CD4-positive, alpha-beta T cell (primary cell): ENCODE measurements around the gene MAGEB18. TPM values are rescaled to one million over a fixed set of nuclear protein-coding genes. Genes with fewer than 3 reads are reported as not detected.

ENCODE experiments used
- ATAC-seq: fragments of 200-7000 bp; cut with Tn5 transposase; one replicate; pipeline ENCODE4 v1.10.0; 2022; ENCODE audit warnings: mild to moderate bottlenecking; ENCODE audit not compliant: poor library complexity
- CTCF ChIA-PET: fragments of 350-600 bp; sonication (Branson Sonifier 250); formaldehyde crosslinking; loops from one replicate; lab custom pipeline; 2021; ENCODE audit warnings: antibody characterized with exemption, inconsistent platforms; lab: Charles Lee
- POLR2A ChIA-PET: fragments of 350-600 bp; sonication (Branson Sonifier 250); formaldehyde crosslinking; loops from one replicate; lab custom pipeline; 2021; ENCODE audit warnings: antibody characterized with exemption, inconsistent platforms; lab: Charles Lee
- DNase-seq, 14 experiments: peaks; one replicate each; pipeline ENCODE4 v3.0.0-alpha.2; 2013 to 2020; ENCODE audit warnings: mixed read lengths in 2 of 14
- H3K27ac ChIP-seq, 2 donors: one replicate each; pipeline versions ENCODE4 v1.5.1 to v1.7.0; 2013; ENCODE audit warnings: low read length in 2 of 2, low read depth in 1 of 2, mild to moderate bottlenecking in 1 of 2
- H3K27me3 ChIP-seq, 2 experiments: 1 replicate in 1 of 2; 2 replicates in 1 of 2; pipeline versions ENCODE4 v1.6.1 to v1.7.0; 2013; ENCODE audit warnings: low read length in 2 of 2, control low read depth in 1 of 2, mild to moderate bottlenecking in 1 of 2, moderate library complexity in 1 of 2; ENCODE audit not compliant: insufficient read depth in 2 of 2, control insufficient read depth in 1 of 2
- H3K36me3 ChIP-seq: one replicate; pipeline ENCODE4 v1.6.1; 2013; ENCODE audit warnings: low read length, control low read depth; ENCODE audit not compliant: insufficient read depth
- H3K4me1 ChIP-seq: one replicate; pipeline ENCODE4 v1.6.1; 2013; ENCODE audit warnings: low read length, control low read depth; ENCODE audit not compliant: insufficient read depth
- H3K4me3 ChIP-seq: one replicate; pipeline ENCODE4 v1.5.1; 2013; ENCODE audit warnings: mild to moderate bottlenecking, low read length, moderate library complexity
- H3K9me3 ChIP-seq, 2 experiments: 1 replicate in 1 of 2; 2 replicates in 1 of 2; pipeline versions ENCODE4 v1.6.1 to v1.7.0; 2013; ENCODE audit warnings: low read length in 2 of 2, mild to moderate bottlenecking in 2 of 2, control low read depth in 1 of 2, moderate library complexity in 1 of 2; ENCODE audit not compliant: control insufficient read depth in 1 of 2, insufficient read depth in 1 of 2
- H3K27ac Mint-ChIP-seq: one replicate; pipeline ENCODE4 v1.8.0; 2020; ENCODE audit warnings: mixed read lengths
- H3K27me3 Mint-ChIP-seq: one replicate; pipeline ENCODE4 v1.8.0; 2021; ENCODE audit warnings: mixed read lengths
- H3K36me3 Mint-ChIP-seq: one replicate; pipeline ENCODE4 v1.8.0; 2021; ENCODE audit warnings: low read depth, mixed read lengths
- H3K4me1 Mint-ChIP-seq: one replicate; pipeline ENCODE4 v1.8.0; 2021; ENCODE audit warnings: low read depth, mixed read lengths
- H3K4me3 Mint-ChIP-seq: one replicate; pipeline ENCODE4 v1.8.0; 2020; ENCODE audit warnings: mild to moderate bottlenecking, mixed read lengths
- H3K9me3 Mint-ChIP-seq: one replicate; pipeline ENCODE4 v1.8.0; 2020; ENCODE audit warnings: mixed read lengths
- CTCF ChIP-seq: fragments of 200-600 bp; IDR thresholded peaks from one replicate; pipeline ENCODE4 v1.8.0; 2022; ENCODE audit warnings: antibody characterized with exemption, mild to moderate bottlenecking
- intact Hi-C, 2 experiments: fragments of 100-400 bp; cut with DNase I in 1 of 2; cut with micrococcal nuclease in 1 of 2; formaldehyde crosslinking; loops; one replicate each; pipeline versions ENCODE4 v1.15.1 to v1.9.0; 2023 to 2025; cut with DNase I, micrococcal nuclease
- polyA plus RNA-seq, 2 donors: library from polyadenylated mRNA; unstranded; fragments of 120-200 nt; gene quantifications; one replicate each; pipeline ENCODE4 v1.2.1, GENCODE V29; 2013
- total RNA-seq, 174 experiments: library from RNA in 2 of 174; stranded (reverse) in 2 of 174; gene quantifications; one replicate each; pipeline ENCODE4 v1.2.3 and lab custom pipeline; 2021 to 2026

The MAGEB18 gene
- total RNA-seq (not detected), total RNA-seq (lab: John Stamatoyannopoulos, UW) (0 to 0.11 (median 0) reads per million in 172 experiments)
- not detected for polyA plus RNA-seq (2013, experiment 1 of 2)
- polyA plus RNA-seq (2013, experiment 2 of 2) = not detected

DNA sequence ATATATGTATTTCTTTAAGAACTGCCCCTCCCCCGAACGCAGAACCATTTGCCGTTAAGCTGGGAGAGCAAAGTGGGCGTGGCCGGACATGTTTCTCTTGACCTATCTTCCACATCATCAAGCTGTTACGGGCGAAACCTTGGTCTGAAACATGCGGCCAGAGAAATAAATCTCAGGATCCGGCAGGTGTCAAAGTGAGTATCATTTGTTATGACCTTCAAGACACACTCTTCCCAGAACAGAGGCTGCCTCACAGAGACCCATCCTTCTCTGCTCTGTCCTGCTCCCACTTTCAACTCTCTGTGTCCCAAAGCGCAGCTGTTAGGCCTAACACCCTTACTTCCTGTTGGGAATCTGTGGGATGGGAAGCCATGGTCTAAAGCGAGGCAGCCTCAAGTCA lies at the start of gene MAGEB18:
Gene MAGEB18, plus strand, starts transcription at position 70 of the 400 bp plus-strand sequence. CDS start 643 bp downstream, outside the sequence.
- intact Hi-C loops = no loop called here
- H3K4me3 ChIP-seq = no peak within 1 kb of the TSS

GRCh38 chrX:26100421-26100920 lies 37.7 kb upstream of the MAGEB18 start:
- Histone ChIP-seq H3K27me3 (no peaks in the 10 kb centered on the region), H3K27ac (no peak overlapping the region), H3K9me3 (no peaks in the 10 kb centered on the region), H3K36me3 (no peaks in the 10 kb centered on the region), H3K4me3 (no peak overlapping the region), H3K4me1 (no peaks in the 10 kb centered on the region)
- intact Hi-C loops = no loop called here
- Mint-ChIP-seq H3K36me3 (no peaks in the 10 kb centered on the region), H3K4me3 (no peak overlapping the region), H3K27me3 (no peaks in the 10 kb centered on the region), H3K4me1 (no peaks in the 10 kb centered on the region), H3K9me3 (no peaks in the 10 kb centered on the region), H3K27ac (no peak overlapping the region)
- no peak for ATAC-seq
- DNase-seq = no peak
- no peak for TF ChIP-seq CTCF
- CTCF ChIA-PET = no interaction called here
- POLR2A ChIA-PET = no interaction called here

More for the DNA sequence above, at the start of gene MAGEB18:
- Histone ChIP-seq H3K9me3 (no peaks in the 10 kb centered on the region), H3K27ac (no peak within 1 kb of the TSS), H3K36me3 (no peaks in the 10 kb centered on the region), H3K4me1 (no peaks in the 10 kb centered on the region), H3K27me3 (no peaks in the 10 kb centered on the region)
- no peak within 1 kb of the TSS for H3K27ac Mint-ChIP-seq
- H3K4me1 Mint-ChIP-seq = no peaks in the 10 kb centered on the region
- TF ChIP-seq CTCF = no peak
- H3K36me3 Mint-ChIP-seq = no peaks in the 10 kb centered on the region
- DNase-seq (no peak), ATAC-seq (no peak)
- POLR2A ChIA-PET = no interaction called here
- H3K9me3 Mint-ChIP-seq = no peaks in the 10 kb centered on the region
- no peaks in the 10 kb centered on the region for H3K27me3 Mint-ChIP-seq
- H3K4me3 Mint-ChIP-seq = no peak within 1 kb of the TSS
- CTCF ChIA-PET = no interaction called here

DNA sequence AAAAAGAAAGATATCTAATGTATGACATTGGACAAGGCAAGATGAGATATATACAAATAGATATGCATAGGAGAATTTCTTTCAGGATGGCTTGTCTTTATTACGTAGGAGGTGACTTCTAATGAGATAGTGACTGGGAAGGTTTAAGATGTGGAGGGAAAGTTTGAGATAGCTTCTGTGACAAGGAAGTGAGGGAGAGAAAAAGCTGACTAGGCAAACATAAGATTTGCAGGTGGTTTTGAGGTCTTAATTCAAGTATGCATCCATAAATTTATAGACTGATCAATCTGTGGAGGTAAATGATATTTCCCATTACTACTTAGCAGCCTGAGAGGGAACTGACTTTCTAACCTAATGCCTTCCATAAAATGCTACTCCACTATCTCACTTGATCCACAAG lies 29.0 kb upstream of the MAGEB18 start:
- Histone ChIP-seq H3K9me3 (no peaks in the 10 kb centered on the region), H3K27ac (no peak overlapping the region), H3K27me3 (no peaks in the 10 kb centered on the region), H3K4me3 (no peak overlapping the region), H3K36me3 (no peaks in the 10 kb centered on the region), H3K4me1 (no peaks in the 10 kb centered on the region)
- Mint-ChIP-seq H3K9me3 (no peaks in the 10 kb centered on the region), H3K4me3 (no peak overlapping the region), H3K27me3 (no peaks in the 10 kb centered on the region), H3K4me1 (no peaks in the 10 kb centered on the region), H3K27ac (no peak overlapping the region), H3K36me3 (no peaks in the 10 kb centered on the region)
- TF ChIP-seq CTCF = no peak
- ATAC-seq = no peak
- ChIA-PET POLR2A (no interaction called here), CTCF (no interaction called here)
- no peak for DNase-seq
- intact Hi-C loops = no loop called here
